Tibial artery (tissue), 4 donors: ENCODE data around the gene RASSF4.
A peak's percentile ranks its signal among the peaks of the same experiment; 100 is the strongest.

Source experiments
- DNase-seq, 2 donors: peaks; one replicate each; pipeline ENCODE4 v3.0.0-alpha.2; 2019
- H3K27ac ChIP-seq, 2 donors: fragments of 200-600 bp; sonication (generic) in 1 of 2; 1 replicate in 1 of 2; 2 replicates in 1 of 2; pipeline ENCODE4 v1.5.1; 2018 to 2019; ENCODE audit warnings: mild to moderate bottlenecking in 1 of 2
- H3K27me3 ChIP-seq, 2 donors: fragments of 200-600 bp; sonication (generic) in 1 of 2; one replicate each; pipeline versions ENCODE4 v1.5.1 to v1.6.0; 2016 to 2019
- H3K36me3 ChIP-seq, 3 donors: fragments of 200-600 bp; sonication (generic) in 2 of 3; one replicate each; pipeline ENCODE4 v1.5.1; 2016 to 2019; ENCODE audit warnings: mild to moderate bottlenecking in 2 of 3
- H3K4me1 ChIP-seq, 4 donors: fragments of 200-600 bp; sonication (generic) in 2 of 4; 1 replicate in 3 of 4; 2 replicates in 1 of 4; pipeline ENCODE4 v1.5.1; 2016 to 2019
- H3K4me3 ChIP-seq, 2 donors: fragments of 200-600 bp; sonication (generic) in 1 of 2; 1 replicate in 1 of 2; 2 replicates in 1 of 2; pipeline ENCODE4 v1.5.1; 2018 to 2019; ENCODE audit warnings: mild to moderate bottlenecking in 2 of 2
- H3K9me3 ChIP-seq, 3 donors: fragments of 200-600 bp; sonication (generic) in 1 of 3; one replicate each; pipeline ENCODE4 v1.5.1; 2016 to 2019
- intact Hi-C: fragments of 100-400 bp; cut with DNase I; formaldehyde crosslinking; loops from one replicate; pipeline ENCODE4 v1.15.0; 2023; ENCODE audit warnings: low total_unique reads
- TF ChIP-seq, protein P1 (sequence below), 2 experiments: fragments of 200-600 bp in 1 of 2; fragments of 450-650 bp in 1 of 2; IDR thresholded peaks; one replicate each; pipeline ENCODE4 v1.5.1; 2017 to 2019; ENCODE audit warnings: antibody characterized with exemption in 2 of 2, mild to moderate bottlenecking in 1 of 2, moderate library complexity in 1 of 2

Gene RASSF4

GRCh38 chr10:44928462-44928861, 31.1 kb upstream of the RASSF4 start:
- no peak for DNase-seq
- Histone ChIP-seq H3K4me1 (peaks cover 0 to 12% (median 5%) of the 10 kb centered on the region in 4 donors), H3K27ac (no peak overlapping the region), H3K36me3 (no peaks in the 10 kb centered on the region), H3K27me3 (no peaks in the 10 kb centered on the region), H3K9me3 (no peaks in the 10 kb centered on the region), H3K4me3 (no peak overlapping the region)
- TF ChIP-seq, protein P1, sequence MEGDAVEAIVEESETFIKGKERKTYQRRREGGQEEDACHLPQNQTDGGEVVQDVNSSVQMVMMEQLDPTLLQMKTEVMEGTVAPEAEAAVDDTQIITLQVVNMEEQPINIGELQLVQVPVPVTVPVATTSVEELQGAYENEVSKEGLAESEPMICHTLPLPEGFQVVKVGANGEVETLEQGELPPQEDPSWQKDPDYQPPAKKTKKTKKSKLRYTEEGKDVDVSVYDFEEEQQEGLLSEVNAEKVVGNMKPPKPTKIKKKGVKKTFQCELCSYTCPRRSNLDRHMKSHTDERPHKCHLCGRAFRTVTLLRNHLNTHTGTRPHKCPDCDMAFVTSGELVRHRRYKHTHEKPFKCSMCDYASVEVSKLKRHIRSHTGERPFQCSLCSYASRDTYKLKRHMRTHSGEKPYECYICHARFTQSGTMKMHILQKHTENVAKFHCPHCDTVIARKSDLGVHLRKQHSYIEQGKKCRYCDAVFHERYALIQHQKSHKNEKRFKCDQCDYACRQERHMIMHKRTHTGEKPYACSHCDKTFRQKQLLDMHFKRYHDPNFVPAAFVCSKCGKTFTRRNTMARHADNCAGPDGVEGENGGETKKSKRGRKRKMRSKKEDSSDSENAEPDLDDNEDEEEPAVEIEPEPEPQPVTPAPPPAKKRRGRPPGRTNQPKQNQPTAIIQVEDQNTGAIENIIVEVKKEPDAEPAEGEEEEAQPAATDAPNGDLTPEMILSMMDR (IDR thresholded peaks at IDR 0.05): no peak
- intact Hi-C loops: no loop called here

GRCh38 chr10:44929356-44930255, 30.0 kb upstream of the RASSF4 start:
- DNase-seq: peak in 1 of 2 donors; percentile 62
- TF ChIP-seq, protein P1 (IDR thresholded peaks at IDR 0.05): no peak
- intact Hi-C loops: loop anchor here (10.0 kb wide), 1 partner anchor 315 kb away; no protein-coding TSS in a partner anchor
- peaks cover 0 to 18% (median 7%) of the 10 kb centered on the region in 4 donors for H3K4me1 ChIP-seq
- no peaks in the 10 kb centered on the region for H3K36me3 ChIP-seq
- no peak overlapping the region for H3K4me3 ChIP-seq
- H3K9me3 ChIP-seq: no peaks in the 10 kb centered on the region
- no peak overlapping the region for H3K27ac ChIP-seq
- H3K27me3 ChIP-seq: no peaks in the 10 kb centered on the region

DNA sequence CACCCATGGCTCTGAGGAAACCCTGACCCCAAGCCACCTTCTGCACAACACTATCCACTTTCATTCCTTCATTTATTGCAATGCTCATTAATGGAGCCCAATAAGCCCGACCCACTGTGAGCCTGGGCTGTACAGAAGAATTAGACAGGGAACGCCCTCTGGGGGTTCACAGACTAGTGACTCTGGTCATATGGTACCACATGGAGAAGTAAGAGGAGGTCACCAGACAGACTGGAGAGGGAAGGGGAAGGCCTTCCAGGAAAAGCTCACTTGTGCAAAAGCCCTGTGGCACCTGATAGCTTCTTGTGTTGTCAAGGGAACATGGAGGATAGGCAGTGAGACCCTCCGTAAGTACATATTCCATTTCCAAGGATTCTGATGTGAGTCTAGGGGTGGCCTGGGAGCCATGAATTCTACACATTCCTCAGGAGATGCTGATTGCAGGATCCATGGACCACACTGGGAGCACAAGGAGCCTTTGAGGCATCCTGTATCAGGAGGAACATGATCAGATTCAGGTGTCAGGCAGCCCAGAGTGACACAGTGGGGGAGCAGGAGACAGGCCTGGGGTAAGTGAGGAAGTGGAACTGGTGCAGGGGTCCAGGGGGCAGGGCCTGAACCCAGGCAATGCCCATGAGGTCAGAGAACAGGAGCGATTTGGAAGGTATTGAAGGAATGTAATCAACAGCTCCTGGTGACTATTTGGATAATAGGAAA, 28.5 kb upstream of the RASSF4 start:
- peaks cover 0 to 32% (median 19%) of the 10 kb centered on the region in 4 donors for H3K4me1 ChIP-seq
- intact Hi-C loops: loop anchor here (10.0 kb wide), 1 partner anchor 314 kb away; no protein-coding TSS in a partner anchor

GRCh38 chr10:44931621-44932516, 27.7 kb upstream of the RASSF4 start:
- H3K27me3 ChIP-seq: no peaks in the 10 kb centered on the region
- intact Hi-C loops: loop anchor here (1.0 to 10.0 kb wide), 2 partner anchors 43 to 313 kb away; no protein-coding TSS in a partner anchor
- TF ChIP-seq, protein P1 (IDR thresholded peaks at IDR 0.05): no peak
- peak overlapping the region; percentile 1 to 8 for H3K27ac ChIP-seq
- H3K4me3 ChIP-seq: no peak overlapping the region
- H3K36me3 ChIP-seq: no peaks in the 10 kb centered on the region
- peaks cover 0 to 34% (median 22%) of the 10 kb centered on the region in 4 donors for H3K4me1 ChIP-seq
- DNase-seq: no peak
- H3K9me3 ChIP-seq: no peaks in the 10 kb centered on the region

More for the DNA sequence above, 28.5 kb upstream of the RASSF4 start:
- no peaks in the 10 kb centered on the region for H3K9me3 ChIP-seq
- DNase-seq: peak in 1 of 2 donors; percentile 34
- H3K27ac ChIP-seq: no peak overlapping the region
- H3K36me3 ChIP-seq: no peaks in the 10 kb centered on the region
- no peaks in the 10 kb centered on the region for H3K27me3 ChIP-seq
- no peak overlapping the region for H3K4me3 ChIP-seq
- TF ChIP-seq, protein P1 (IDR thresholded peaks at IDR 0.05): no peak
